Skeletal muscle cell (primary cell): Measurements from ENCODE around the gene KIF17.
A peak's percentile ranks its signal among the peaks of the same experiment; 100 is the strongest.
"Not testable (repeated sequence)": the region's sequence is repeated elsewhere in the genome, so short reads cannot be mapped to it uniquely, and the experiment has no call there.

Experiments used
- DNase-seq: peaks from one replicate; pipeline ENCODE4 v3.0.0-alpha.2; 2010; ENCODE audit warnings: low read depth
- H3K4me3 ChIP-seq: 2 replicates; pipeline ENCODE4 v1.5.1; 2011; ENCODE audit warnings: low read depth, mild to moderate bottlenecking, control low read depth, low read length, moderate library complexity

The KIF17 gene

GRCh38 chr1:20728371-20729154, 10.8 kb upstream of the KIF17 start:
- no peak for DNase-seq
- H3K4me3 ChIP-seq: no peak overlapping the region

DNA sequence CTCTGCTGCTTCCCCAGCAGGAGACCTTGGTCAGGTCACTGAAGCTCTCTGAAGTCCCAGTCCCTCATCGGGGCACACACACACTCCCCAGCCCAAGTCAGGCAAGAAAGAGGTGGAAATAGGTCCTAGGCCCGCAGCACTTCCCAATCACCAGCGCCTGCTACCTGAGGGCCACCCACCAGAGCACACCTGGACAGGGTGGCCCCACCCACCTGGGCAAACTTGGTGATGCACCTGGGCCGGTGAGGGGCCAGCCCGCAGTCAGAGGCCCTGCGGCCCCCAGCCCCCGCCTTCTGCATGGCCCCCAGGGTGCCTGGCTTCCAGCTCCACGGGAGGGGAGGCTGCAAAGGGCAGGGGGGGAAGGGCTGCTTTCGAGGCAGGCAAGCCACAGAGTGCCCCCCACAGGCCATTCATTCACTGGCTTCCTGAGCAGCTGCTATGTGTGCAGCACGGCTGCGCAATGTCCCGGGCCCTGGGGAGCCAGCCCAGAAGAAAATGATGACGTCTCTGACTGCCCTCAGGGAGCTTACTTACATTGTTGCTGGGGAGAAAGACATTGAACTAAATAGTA, 10.0 kb upstream of the KIF17 start:
- DNase-seq: no peak
- H3K4me3 ChIP-seq: no peak overlapping the region

- no peak for DNase-seq
- H3K4me3 ChIP-seq: no peak overlapping the region
Measured at GRCh38 chr1:20726932-20727745, 9.3 kb upstream of the KIF17 start.

GRCh38 chr1:20726118-20726911, 8.5 kb upstream of the KIF17 start:
- H3K4me3 ChIP-seq: no peak overlapping the region
- DNase-seq: no peak

DNA sequence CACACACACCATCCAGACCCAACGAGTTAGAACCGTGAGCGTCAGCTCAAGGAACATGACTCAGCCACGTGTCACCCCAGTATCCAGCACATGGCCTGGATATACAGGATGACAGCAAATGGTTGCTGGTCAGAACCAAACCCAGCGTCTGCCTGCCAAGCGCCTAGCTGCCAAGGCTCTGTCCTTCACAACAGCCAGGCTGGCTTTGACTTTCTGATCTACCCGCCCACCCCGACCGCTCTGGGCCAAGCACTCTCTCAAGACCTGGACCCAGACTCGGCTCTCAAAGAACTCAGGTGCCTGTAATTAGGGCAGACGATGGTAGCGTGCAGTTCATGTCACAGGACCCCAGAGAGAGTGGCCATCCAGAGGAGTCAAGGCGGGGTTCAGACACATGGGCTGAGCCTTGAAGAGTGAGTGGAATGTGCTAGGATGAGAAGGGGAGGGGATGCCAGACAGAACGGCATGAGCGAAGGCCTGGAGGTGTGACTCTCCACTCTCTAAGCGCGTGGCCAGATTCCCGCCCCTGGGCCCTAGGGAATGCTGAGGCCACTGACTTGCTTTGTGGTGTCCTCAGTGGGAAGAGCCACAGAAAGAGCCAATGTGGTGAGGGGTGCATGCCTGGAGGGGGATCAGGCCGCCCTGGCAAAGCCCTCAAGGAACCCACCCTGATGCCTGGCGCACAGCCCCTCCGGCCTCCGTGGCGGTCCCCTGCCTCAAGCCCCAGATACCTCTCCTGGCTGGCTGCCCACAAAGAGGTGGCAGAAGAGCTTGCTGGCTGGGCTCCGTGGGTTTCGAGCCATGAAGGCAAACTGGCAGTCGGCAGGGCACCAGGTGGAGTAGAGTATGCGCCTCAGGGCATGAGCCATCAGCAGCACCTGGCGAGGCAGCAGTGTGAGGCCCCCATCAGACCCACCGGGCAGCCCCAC, 7.6 kb upstream of the KIF17 start:
- DNase-seq: peak; percentile 33
- no peak overlapping the region for H3K4me3 ChIP-seq

GRCh38 chr1:20724364-20725188, 6.8 kb upstream of the KIF17 start:
- no peak for DNase-seq
- H3K4me3 ChIP-seq: no peak overlapping the region

GRCh38 chr1:20723537-20724363, 5.9 kb upstream of the KIF17 start:
- H3K4me3 ChIP-seq: no peak overlapping the region
- no peak for DNase-seq

GRCh38 chr1:20723159-20723536, 5.3 kb upstream of the KIF17 start:
- no peak for DNase-seq
- H3K4me3 ChIP-seq: no peak overlapping the region

GRCh38 chr1:20721117-20722061, 3.6 kb upstream of the KIF17 start:
- DNase-seq: no peak
- no peak overlapping the region for H3K4me3 ChIP-seq

- no peak overlapping the region for H3K4me3 ChIP-seq
- DNase-seq: no peak
Measured at GRCh38 chr1:20720631-20721091, 2.9 kb upstream of the KIF17 start.

- no peak for DNase-seq
- no peak overlapping the region for H3K4me3 ChIP-seq
Measured at GRCh38 chr1:20719871-20720620, 2.2 kb upstream of the KIF17 start.

- no peak for DNase-seq
- H3K4me3 ChIP-seq: no peak overlapping the region
Measured at GRCh38 chr1:20719261-20719660, 1.5 kb upstream of the KIF17 start.

DNA sequence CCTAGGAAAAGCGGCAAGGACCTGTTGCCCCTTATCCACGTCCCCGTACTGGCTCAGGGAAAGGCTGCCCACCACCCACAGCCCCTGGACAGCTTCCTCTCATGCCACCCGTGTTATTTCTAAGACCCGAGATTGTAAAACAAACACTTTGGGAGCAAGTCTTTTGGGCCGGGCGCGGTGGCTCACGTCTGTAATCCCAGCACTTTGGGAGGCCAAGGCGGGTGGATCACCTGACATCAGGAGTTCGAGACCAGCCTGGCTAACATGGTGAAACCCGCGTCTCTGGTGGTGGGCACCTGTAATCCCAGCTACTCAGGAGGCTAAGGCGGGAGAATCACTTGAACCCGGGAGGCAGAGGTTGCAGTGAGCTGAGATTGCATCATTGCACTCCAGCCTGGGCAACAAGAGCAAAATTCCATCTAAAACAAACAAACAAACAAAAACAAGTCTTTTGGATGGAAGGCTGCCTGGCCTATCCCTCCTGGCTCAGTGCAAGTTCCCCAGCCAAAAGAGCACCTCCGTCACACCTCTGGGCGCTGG, 606 bp upstream of the KIF17 start:
- peak overlapping the region; percentile 54 for H3K4me3 ChIP-seq
- DNase-seq: not testable (repeated sequence)

DNA sequence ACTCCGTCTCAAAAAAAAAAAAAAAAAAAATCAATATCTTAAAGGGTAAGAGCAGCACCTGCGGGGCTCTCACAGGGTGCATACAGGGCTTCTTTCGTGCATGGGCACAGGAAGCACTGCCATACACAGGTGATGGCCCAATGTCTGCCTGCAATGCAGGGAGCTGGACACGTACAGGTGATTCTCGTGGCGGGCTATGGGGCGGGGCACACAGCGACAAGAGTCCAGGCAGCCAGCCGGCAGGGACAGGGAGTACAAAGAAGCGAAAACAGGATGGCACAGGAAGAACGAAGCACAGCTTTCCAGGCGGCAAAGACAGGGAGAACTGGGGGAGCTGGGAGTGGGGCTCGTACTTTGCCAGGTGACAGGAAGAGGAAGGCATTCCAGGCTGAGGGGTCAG, 1.6 kb downstream of the KIF17 start:
- no peak overlapping the region for H3K4me3 ChIP-seq
- no peak for DNase-seq

GRCh38 chr1:20715406-20715805, 2.4 kb downstream of the KIF17 start:
- no peak for DNase-seq
- H3K4me3 ChIP-seq: no peak overlapping the region
